Measurements from ENCODE around the gene CTNNA3.

Gene CTNNA3

GRCh38 chr10:66717231-66717981 lies 978.6 kb downstream of the CTNNA3 start:
- DNase-seq = no peak

- DNase-seq = no peak
Observed at GRCh38 chr10:66714741-66715140, 981.3 kb downstream of the CTNNA3 start.

- no peak for DNase-seq
Observed at GRCh38 chr10:66713387-66713786, 982.6 kb downstream of the CTNNA3 start.

GRCh38 chr10:66698069-66698468 lies 997.9 kb downstream of the CTNNA3 start:
- DNase-seq = no peak

GRCh38 chr10:66695046-66695445 lies 1000.9 kb downstream of the CTNNA3 start:
- no peak for DNase-seq

GRCh38 chr10:66684581-66684980 lies 1011.4 kb downstream of the CTNNA3 start:
- DNase-seq = no peak

- no peak for DNase-seq
Observed at GRCh38 chr10:66680886-66681285, 1015.1 kb downstream of the CTNNA3 start.

- no peak for DNase-seq
Observed at GRCh38 chr10:66678521-66678920, 1017.5 kb downstream of the CTNNA3 start.

GRCh38 chr10:66673071-66673470 lies 1022.9 kb downstream of the CTNNA3 start:
- no peak for DNase-seq

- DNase-seq = no peak
Observed at GRCh38 chr10:66671562-66671961, 1024.4 kb downstream of the CTNNA3 start.

- no peak for DNase-seq
Observed at GRCh38 chr10:66671064-66671463, 1024.9 kb downstream of the CTNNA3 start.

- no peak for DNase-seq
Observed at GRCh38 chr10:66656499-66656898, 1039.5 kb downstream of the CTNNA3 start.

- DNase-seq = no peak
Observed at GRCh38 chr10:66654861-66655260, 1041.1 kb downstream of the CTNNA3 start.

GRCh38 chr10:66651308-66652082 lies 1044.5 kb downstream of the CTNNA3 start:
- no peak for DNase-seq

GRCh38 chr10:66649626-66650025 lies 1046.4 kb downstream of the CTNNA3 start:
- no peak for DNase-seq

GRCh38 chr10:66642217-66642616 lies 1053.8 kb downstream of the CTNNA3 start:
- DNase-seq = no peak

GRCh38 chr10:66639371-66639770 lies 1056.6 kb downstream of the CTNNA3 start:
- no peak for DNase-seq

GRCh38 chr10:66637273-66638036 lies 1058.5 kb downstream of the CTNNA3 start:
- DNase-seq = no peak

GRCh38 chr10:66629996-66630395 lies 1066.0 kb downstream of the CTNNA3 start:
- no peak for DNase-seq

GRCh38 chr10:66627156-66627555 lies 1068.8 kb downstream of the CTNNA3 start:
- DNase-seq = no peak

GRCh38 chr10:66625709-66626590 lies 1070.0 kb downstream of the CTNNA3 start:
- DNase-seq = no peak

- no peak for DNase-seq
Observed at GRCh38 chr10:66622050-66622449, 1073.9 kb downstream of the CTNNA3 start.

All from effector CD4-positive, alpha-beta T cell (primary cell).